Upper lobe of left lung (tissue), 4 donors: Measurements from ENCODE around the gene CDH6.

Experiments used
- EP300 ChIP-seq, 4 donors: sonication (generic); formaldehyde crosslinking; IDR thresholded peaks; one replicate each; pipeline ENCODE4 v1.5.1; 2017; ENCODE audit warnings: antibody characterized with exemption in 4 of 4, control low read depth in 2 of 4
- POLR2A ChIP-seq, 4 donors: fragments of 450-650 bp; IDR thresholded peaks; one replicate each; pipeline ENCODE4 v1.5.1; 2016 to 2017; ENCODE audit warnings: antibody characterized with exemption in 4 of 4, mild to moderate bottlenecking in 2 of 4
- POLR2AphosphoS5 ChIP-seq, 2 donors: sonication (generic); formaldehyde crosslinking; IDR thresholded peaks; one replicate each; pipeline ENCODE4 v1.5.1; 2017; ENCODE audit warnings: antibody characterized with exemption in 2 of 2
- TF ChIP-seq, protein P1 (sequence below), 6 experiments: fragments of 450-650 bp in 4 of 6; fragments of 200-600 bp in 2 of 6; sonication (generic) in 2 of 6; IDR thresholded peaks; one replicate each; pipeline ENCODE4 v1.5.1; 2016 to 2019; ENCODE audit warnings: antibody characterized with exemption in 6 of 6

GRCh38 chr5:31362529-31362900, 169.0 kb downstream of the CDH6 start:
- TF ChIP-seq, protein P1, sequence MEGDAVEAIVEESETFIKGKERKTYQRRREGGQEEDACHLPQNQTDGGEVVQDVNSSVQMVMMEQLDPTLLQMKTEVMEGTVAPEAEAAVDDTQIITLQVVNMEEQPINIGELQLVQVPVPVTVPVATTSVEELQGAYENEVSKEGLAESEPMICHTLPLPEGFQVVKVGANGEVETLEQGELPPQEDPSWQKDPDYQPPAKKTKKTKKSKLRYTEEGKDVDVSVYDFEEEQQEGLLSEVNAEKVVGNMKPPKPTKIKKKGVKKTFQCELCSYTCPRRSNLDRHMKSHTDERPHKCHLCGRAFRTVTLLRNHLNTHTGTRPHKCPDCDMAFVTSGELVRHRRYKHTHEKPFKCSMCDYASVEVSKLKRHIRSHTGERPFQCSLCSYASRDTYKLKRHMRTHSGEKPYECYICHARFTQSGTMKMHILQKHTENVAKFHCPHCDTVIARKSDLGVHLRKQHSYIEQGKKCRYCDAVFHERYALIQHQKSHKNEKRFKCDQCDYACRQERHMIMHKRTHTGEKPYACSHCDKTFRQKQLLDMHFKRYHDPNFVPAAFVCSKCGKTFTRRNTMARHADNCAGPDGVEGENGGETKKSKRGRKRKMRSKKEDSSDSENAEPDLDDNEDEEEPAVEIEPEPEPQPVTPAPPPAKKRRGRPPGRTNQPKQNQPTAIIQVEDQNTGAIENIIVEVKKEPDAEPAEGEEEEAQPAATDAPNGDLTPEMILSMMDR (IDR thresholded peaks at IDR 0.05), result no peak
- TF ChIP-seq POLR2AphosphoS5 (IDR thresholded peaks at IDR 0.05), result no peak
- TF ChIP-seq POLR2A (IDR thresholded peaks at IDR 0.05), result no peak
- TF ChIP-seq EP300 (IDR thresholded peaks at IDR 0.05), result no peak
